LNCaP clone FGC (cell line): ENCODE measurements around the gene ASMTL.
"Not testable (repeated sequence)": the region's sequence is repeated elsewhere in the genome, so short reads cannot be mapped to it uniquely, and the experiment has no call there.

Experiments used
- DNase-seq: peaks from one replicate; pipeline ENCODE4 v3.0.0-alpha.2; 2011; ENCODE audit warnings: low read depth
- H3K4me3 ChIP-seq: 2 replicates; pipeline ENCODE4 v1.5.1; 2011; ENCODE audit warnings: mild to moderate bottlenecking, low read depth, low read length, control low read depth
- TF ChIP-seq, protein P1 (sequence below): IDR thresholded peaks from 2 replicates; pipeline ENCODE4 v1.5.1; 2012; ENCODE audit warnings: mild to moderate bottlenecking; ENCODE audit not compliant: control insufficient read depth, insufficient read depth; ENCODE audit errors: extremely low read depth

ASMTL gene

DNA sequence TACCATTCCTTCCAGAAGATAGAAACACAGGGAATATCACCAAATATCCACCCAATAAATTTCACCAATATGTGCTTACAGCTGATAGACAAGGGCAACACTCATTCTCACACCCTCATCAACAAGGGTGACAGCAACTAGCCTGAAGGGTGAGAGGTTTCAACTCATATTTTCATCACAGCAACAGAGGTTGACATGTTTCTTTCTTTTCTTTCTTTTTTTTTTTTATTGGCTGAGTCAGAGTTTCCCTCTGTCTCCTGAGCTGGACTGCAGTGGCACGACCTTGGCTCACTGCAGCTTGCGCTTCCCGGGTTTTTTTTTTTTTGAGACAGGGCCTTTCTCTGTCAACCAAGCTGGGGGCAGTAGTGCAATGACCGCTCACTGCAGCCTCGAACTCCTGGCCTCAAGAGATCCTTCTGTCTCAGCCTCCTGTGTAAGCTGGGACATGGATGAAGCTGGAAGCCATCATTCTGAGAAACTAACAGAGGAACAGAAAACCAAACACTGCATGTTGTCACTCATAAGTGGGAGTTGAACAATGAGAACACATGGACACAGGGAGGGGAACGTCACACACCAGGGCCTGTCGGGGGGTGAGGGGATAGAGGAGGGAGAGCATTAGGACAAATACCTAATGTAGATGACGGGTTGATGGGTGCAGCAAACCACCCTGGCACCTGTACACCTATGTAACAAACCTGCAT is 27.5 kb upstream of the ASMTL start:
- TF ChIP-seq, protein P1, sequence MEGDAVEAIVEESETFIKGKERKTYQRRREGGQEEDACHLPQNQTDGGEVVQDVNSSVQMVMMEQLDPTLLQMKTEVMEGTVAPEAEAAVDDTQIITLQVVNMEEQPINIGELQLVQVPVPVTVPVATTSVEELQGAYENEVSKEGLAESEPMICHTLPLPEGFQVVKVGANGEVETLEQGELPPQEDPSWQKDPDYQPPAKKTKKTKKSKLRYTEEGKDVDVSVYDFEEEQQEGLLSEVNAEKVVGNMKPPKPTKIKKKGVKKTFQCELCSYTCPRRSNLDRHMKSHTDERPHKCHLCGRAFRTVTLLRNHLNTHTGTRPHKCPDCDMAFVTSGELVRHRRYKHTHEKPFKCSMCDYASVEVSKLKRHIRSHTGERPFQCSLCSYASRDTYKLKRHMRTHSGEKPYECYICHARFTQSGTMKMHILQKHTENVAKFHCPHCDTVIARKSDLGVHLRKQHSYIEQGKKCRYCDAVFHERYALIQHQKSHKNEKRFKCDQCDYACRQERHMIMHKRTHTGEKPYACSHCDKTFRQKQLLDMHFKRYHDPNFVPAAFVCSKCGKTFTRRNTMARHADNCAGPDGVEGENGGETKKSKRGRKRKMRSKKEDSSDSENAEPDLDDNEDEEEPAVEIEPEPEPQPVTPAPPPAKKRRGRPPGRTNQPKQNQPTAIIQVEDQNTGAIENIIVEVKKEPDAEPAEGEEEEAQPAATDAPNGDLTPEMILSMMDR = no peak
- H3K4me3 ChIP-seq = no peak overlapping the region
- DNase-seq = no peak

DNA sequence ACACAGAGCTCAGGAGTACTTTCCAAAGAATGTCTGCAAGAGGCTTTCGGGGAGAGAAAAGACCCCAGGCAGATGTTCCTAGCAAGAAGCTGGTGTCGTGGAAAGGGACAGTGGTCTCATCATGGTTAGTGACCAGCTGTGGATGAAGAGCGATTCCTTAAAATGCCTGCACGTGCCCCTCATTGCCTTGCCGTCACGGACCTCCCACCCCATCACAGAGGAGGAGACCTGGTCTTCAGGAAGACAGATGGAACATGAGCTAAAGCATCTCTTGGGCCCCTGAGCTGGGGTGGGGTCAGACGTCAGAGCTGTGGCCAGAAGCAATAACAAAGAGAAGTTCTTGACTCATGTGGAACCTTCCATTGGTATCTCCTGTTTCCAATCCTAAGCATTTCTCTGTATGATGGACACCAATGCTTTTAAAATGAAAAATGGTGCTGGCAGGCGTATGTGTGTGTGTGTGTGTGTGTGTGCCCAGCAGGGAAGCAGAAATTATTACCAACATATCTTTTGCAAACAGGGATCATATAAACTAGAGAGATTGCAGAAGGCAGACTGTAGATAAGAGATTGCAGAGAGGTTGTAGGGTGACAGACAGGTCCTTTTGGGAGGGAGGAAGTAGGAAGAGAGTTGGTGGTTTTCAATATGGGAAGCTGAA is 25.2 kb upstream of the ASMTL start:
- TF ChIP-seq, protein P1 = no peak
- DNase-seq = no peak
- H3K4me3 ChIP-seq = no peak overlapping the region

DNA sequence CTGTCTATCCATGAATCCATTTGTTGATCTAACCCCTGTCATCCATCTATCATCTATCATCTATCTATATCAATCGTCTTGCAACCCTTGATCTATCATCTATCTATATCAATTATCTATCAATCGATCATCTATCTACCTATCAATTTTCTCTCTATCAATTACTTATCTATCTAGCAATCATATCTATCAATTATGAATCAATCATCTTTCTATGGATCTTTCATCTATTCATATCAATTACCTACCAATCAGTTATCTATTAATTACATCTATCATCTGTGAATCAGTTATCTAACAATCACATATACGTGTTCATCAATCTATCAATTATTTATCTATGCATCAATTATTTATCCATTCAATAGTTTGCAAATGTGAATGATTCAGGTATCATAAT is 24.5 kb upstream of the ASMTL start:
- DNase-seq = no peak
- H3K4me3 ChIP-seq = no peak overlapping the region
- TF ChIP-seq, protein P1 = no peak

DNA sequence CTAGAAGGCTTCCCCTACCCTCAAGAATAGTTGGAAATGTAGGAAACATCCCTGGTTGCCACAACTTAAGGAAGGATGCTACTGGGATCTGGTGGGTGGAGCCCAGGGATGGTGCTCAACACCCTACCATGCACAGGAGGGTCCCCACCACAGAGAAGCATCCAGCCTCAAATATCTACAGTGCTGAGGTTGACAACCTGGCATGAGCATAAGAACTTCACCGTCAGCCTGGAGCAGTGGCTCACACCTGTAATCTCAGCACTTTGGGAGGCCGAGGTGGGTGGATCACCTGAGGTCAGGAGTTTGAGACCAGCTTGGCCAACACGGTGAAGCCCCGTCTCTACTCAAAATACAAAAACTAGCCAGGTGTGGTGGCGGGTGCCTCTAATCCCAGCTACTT is 24.0 kb upstream of the ASMTL start:
- TF ChIP-seq, protein P1 = no peak
- no peak for DNase-seq
- no peak overlapping the region for H3K4me3 ChIP-seq

DNA sequence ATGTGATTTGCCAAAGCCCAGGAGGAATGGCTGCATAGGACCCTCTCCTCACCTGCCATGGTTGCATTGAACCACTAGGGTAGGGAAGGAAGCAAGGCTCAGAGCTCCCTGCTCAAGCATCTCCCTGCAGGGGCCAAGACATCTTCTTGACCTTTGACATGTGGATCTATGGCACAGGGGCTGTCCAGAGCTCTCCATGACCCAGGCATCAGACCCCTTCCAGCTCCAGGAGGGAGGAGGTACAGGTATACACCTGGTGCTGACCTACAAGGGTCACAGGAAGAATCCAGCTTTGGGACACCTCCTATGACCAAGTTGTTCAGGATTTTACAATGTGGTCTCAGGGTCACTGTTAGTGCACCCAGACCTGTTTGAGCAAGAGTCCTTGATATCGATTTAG is 23.2 kb upstream of the ASMTL start:
- no peak overlapping the region for H3K4me3 ChIP-seq
- TF ChIP-seq, protein P1 = no peak
- no peak for DNase-seq

DNA sequence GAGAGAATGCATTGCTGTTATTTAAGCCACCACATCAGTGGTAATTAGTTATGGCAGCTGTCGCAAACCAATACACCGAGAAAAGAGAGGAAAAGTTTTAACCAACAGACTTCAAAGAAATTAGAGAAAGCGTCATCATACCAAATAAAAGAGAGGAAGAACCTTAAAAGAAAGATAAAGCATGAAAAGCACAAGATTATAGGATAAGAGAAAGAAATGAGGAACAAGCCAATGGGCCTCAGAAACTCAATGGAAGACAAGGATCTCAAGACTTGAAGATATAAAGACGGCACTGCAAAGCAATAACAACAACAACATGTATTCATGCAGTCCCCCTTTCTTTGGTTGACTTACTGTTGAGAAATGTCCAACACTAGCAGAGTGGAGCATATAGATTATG is 22.8 kb upstream of the ASMTL start:
- H3K4me3 ChIP-seq = no peak overlapping the region
- TF ChIP-seq, protein P1 = no peak
- DNase-seq = no peak

DNA sequence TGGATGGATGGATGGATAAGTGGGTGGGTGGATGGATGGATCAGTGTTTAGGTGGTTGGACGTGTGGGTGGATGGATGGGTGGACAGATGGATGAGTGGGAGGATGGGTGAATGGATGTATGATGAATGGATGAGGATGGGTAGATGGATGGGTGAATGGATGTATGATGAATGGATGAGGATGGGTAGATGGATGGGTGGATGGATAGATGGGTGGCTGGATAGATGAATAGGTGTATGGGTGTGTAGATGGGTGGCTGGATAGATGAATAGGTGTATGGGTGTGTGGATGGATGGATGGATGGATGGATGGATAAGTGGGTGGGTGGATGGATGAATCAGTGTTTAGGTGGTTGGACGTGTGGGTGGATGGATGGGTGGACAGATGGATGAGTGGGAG is 21.9 kb upstream of the ASMTL start:
- DNase-seq, H3K4me3 ChIP-seq: not testable (repeated sequence)
